GDM1 (cell line): ENCODE results near the gene C14orf119.
A peak's percentile ranks its signal among the peaks of the same experiment; 100 is the strongest.

Source experiments
- DNase-seq: peaks from one replicate; lab custom pipeline; 2025; lab: John Stamatoyannopoulos, UW

Gene C14orf119

GRCh38 chr14:23109769-23110168 lies 14.5 kb downstream of the C14orf119 start:
- DNase-seq: no peak

- DNase-seq: no peak
These were observed 15.5 kb downstream of the C14orf119 start for GRCh38 chr14:23110579-23111365.

DNA sequence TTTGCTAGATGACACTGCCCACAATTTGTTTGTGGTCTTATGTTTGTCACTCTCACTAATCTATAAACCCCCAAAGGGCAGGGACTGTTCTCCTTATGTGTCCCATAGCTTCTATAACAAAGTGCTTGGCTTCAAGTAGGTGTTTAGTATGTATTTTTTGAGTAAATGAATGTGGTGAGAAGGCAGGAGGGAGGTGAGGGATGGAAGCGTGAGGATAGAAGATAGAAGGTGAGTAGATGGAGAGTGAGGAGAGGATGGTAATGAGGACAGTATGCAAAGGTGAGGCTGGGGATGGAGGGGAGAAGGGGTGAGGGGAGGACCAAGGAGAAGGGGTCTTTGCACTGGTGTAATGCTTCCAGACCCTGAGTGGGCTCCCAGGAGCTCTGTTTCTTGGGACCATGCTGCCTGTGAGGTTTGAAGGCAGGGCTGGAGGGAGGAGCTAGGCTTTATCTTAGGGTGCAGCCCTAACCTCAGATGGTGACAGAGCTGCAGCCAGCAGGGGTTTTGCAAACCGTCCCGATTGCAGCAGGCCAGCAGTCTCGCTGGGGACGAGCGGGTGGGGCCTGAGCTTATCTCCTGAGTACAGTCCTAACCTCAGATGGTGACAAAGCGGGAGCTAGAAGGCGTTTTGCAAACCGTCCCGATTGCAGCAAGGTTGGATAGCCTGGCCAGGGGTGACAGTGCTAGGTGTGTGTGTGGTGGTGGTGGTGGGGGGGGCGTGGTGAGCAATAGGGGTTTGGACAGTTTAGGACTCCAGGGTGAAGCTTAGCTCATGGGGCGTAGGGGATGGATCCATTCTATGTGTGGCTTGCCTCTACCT lies 17.3 kb downstream of the C14orf119 start:
- no peak for DNase-seq

- no peak for DNase-seq
These were observed 18.3 kb downstream of the C14orf119 start for GRCh38 chr14:23113431-23114119.

DNA sequence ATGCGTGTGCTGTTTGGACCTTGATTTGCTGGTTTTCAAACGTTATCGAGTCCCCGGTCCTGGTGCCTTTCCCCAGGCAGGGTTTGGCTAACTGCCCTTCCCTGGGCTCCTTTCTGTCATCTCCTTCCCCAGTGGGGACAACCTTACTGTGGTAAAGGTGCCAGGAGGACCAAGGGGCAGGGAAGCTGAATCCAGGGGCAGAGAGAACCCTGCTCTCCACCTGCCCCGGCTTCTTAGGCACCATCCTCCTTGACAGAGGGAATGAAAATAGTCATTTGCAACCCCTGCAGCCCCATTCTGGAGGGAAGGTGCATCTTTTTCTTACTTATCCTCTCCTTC lies 18.8 kb downstream of the C14orf119 start:
- DNase-seq: no peak

DNA sequence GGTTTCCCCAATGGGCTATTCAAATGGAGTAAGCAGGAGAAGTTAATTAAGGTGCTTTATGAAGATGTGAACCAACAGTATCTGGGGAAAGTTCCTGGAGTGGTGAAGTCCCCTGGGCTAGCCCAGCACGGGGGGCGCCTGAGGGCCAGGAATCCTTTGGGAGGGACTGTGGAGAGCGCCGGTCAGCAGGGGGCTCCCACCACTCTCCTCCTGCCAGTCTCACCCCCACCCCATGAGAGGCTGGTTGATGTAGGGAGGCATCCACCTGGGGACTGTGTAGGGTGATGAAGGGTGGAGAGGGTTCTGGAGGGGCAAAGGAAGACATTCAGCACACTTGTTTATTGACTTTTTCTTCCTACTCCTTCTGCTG lies 19.3 kb downstream of the C14orf119 start:
- DNase-seq: no peak

DNA sequence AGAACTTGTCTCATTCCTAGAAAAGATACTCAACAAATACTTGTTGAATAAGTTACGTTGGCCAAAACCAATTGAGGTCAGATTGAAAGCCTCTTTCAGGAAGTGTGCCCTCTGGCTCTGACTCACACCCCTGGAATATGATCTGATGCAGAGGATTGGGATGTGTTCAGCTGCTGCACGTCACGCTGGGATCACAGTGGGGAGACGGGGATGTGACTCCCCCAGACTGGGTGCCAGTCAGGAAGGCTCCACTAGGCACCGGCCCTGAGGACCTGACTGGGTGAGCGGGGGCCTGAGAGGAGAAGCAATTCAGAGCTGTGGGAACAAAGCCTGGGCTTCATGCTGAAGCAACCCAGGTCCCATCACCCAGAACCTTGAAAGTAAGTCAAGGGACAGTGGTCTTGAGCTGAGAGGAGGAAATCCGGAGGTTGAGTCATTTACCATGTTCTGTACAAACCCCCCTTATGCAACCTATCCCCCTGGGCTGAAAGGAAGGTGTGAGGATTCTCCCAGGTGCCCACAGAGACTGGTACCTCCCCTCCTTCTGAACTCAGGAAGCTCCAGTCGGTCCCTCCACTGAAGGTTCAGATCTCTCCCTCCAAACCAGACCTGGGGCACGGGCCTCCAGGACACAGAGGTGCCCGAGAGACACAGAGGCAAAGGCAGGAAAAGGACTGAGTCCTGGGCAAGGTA lies 19.9 kb downstream of the C14orf119 start:
- no peak for DNase-seq

- DNase-seq: no peak
These were observed 20.6 kb downstream of the C14orf119 start for GRCh38 chr14:23115918-23116317.

DNA sequence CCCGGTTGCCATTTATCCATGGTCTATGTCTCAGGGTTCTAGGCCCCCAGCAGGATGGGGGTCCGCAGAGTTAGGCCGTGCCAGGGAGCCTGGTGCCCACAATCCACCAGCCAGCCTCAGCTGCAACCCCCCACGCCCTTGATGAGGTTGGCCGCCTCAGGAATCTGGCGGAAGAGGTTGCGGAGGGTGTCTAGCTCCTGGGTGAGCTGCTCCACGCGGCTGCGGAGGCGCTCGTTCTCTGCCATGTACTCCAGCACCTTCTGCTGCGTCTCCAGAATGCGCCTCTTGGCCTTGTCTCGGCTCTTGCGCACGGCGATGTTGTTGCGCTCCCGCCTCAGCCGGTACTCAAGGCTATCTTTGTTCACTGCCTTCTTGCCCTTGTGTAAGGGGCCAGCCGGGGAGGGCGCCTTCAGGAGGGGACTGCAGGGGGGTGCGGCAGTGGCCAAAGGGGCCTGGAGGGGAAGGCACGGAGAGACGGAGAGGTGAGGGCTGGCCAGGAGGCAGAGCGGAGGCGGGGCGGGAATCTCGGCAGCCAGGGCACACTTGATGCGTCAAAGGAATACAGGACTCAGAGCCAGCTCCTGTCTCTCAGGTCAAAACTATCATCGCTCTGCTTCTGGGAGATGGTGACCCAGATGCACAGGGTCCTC lies 22.2 kb downstream of the C14orf119 start:
- no peak for DNase-seq

GRCh38 chr14:23118506-23119362 lies 23.4 kb downstream of the C14orf119 start, which contains the start of gene CEBPE:
TSS of gene CEBPE (minus strand) at chr14:23119255. CDS start at chr14:23119091, 164 bp downstream.
- peak; percentile 58 for DNase-seq

GRCh38 chr14:23119363-23120327 lies 24.3 kb downstream of the C14orf119 start:
- DNase-seq: peak; percentile 84

DNA sequence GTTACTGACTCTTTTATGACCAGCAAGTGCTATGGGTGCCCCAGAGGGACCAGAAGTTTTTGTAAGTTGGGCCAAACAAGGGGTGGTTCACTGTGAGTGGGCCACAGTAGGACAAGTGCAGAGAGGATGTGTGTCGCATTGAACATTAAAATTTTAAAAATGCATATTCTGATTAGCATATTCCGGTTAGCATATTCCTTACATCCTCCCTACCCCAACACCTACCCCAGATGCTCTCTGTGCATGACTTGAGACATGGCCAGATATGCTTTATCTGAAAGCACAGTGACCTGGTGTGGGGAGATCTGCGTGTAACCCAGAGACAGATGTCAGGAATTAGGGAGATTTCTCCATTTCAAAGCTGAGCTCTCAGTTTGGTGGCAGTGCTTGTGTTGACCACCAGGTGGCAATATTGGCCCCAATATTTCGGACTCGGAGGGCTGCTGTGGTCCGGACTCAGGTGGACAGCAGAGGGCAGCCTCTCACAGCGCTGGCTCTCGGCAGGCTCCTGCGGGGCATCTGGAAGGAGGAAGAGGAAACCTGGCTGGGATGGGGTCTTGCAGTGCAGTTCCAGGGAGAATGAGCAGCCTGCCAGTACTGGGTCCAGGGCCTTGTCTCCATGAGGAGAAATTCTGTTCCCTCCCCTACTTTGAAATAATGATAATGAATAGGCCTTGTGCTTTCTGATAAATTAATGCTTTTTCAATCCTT lies 25.4 kb downstream of the C14orf119 start:
- DNase-seq: peak; percentile 79

GRCh38 chr14:23121361-23121771 lies 26.1 kb downstream of the C14orf119 start:
- DNase-seq: no peak

DNA sequence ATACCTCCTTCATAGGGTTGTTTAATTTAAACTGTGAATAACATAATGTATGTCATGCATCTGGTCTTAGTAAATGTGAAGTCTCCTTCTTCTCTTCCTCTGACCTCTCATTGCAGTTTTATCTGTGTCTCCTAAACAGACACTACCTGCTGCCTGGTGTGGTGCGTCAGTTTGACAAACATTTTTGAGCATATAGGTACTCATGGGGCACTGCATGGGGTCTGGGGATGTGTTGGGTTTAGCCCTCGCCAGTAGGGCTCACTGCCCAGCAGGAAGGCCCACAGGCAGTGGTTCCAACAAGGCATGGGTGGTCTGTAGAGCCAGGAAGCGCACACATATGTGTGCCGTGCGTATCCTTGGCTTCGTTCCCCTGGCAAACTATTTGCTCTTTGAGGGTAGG lies 26.8 kb downstream of the C14orf119 start:
- DNase-seq: no peak

GRCh38 chr14:23123419-23123818 lies 28.1 kb downstream of the C14orf119 start:
- no peak for DNase-seq

GRCh38 chr14:23124337-23124954 lies 29.1 kb downstream of the C14orf119 start:
- DNase-seq: no peak

DNA sequence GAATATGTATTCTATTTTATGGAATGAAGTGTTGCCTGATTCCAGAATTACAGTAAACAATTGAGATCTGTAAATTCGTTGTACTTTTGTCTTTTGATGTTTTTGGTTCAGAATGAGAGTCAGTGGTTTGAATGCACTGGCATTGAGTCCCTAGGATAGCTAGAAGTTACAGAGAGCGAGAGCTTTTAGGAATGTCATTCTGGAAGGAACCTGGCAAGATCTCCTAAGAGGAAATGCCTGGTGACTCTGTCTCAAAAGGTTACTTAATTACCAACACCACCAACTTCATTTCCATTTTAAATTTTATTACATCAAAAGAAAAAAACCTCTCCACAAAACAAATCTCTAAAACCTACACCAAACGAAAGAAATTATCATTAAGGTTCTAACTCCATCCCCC lies 29.7 kb downstream of the C14orf119 start:
- no peak for DNase-seq

GRCh38 chr14:23125933-23126524 lies 30.7 kb downstream of the C14orf119 start:
- DNase-seq: no peak
